OCI-LY1 (cell line): ENCODE measurements around the gene UBE2Q1.

Experiments used
- H2AFZ ChIP-seq: fragments of 200-600 bp; sonication (generic), shearing (Covaris generic); 2 replicates; pipeline ENCODE4 v1.6.0; 2014; ENCODE audit warnings: antibody characterized with exemption, mild to moderate bottlenecking, low read length
- H3F3A ChIP-seq: fragments of 200-600 bp; sonication (generic), shearing (Covaris generic); 2 replicates; pipeline ENCODE4 v1.6.0; 2014; ENCODE audit warnings: mild to moderate bottlenecking, antibody characterized with exemption, low read length, moderate library complexity; ENCODE audit not compliant: insufficient read depth
- H3K27ac ChIP-seq: fragments of 200-600 bp; sonication (generic); 2 replicates; pipeline ENCODE4 v1.5.1; 2014; ENCODE audit warnings: low read length, mixed run types, mild to moderate bottlenecking, low read depth; ENCODE audit not compliant: poor library complexity, severe bottlenecking
- H3K27me3 ChIP-seq: fragments of 200-600 bp; sonication (generic); 2 replicates; pipeline ENCODE4 v1.6.0; 2014; ENCODE audit warnings: antibody characterized with exemption, mild to moderate bottlenecking, low read length, moderate library complexity; ENCODE audit not compliant: insufficient read depth
- H3K36me3 ChIP-seq: fragments of 200-600 bp; sonication (generic); 2 replicates; pipeline ENCODE4 v1.6.1; 2014; ENCODE audit warnings: mild to moderate bottlenecking, antibody characterized with exemption, low read length, moderate library complexity, mixed read lengths; ENCODE audit not compliant: insufficient read depth
- H3K4me1 ChIP-seq: fragments of 200-600 bp; sonication (generic); 2 replicates; pipeline ENCODE4 v1.5.1; 2014; ENCODE audit warnings: mild to moderate bottlenecking, low read length, moderate library complexity; ENCODE audit not compliant: insufficient read depth, severe bottlenecking
- H3K4me2 ChIP-seq: fragments of 200-600 bp; sonication (generic), shearing (Covaris generic); 2 replicates; pipeline ENCODE4 v1.6.1; 2014; ENCODE audit warnings: low read length
- H3K4me3 ChIP-seq: fragments of 200-600 bp; sonication (generic); 2 replicates; pipeline ENCODE4 v1.5.1; 2014; ENCODE audit warnings: low read length, low read depth, mild to moderate bottlenecking, mixed read lengths; ENCODE audit not compliant: poor library complexity, severe bottlenecking
- H3K79me2 ChIP-seq: fragments of 200-600 bp; shearing (Covaris generic); 2 replicates; pipeline ENCODE4 v1.6.1; 2016; ENCODE audit warnings: mixed run types, low read length, mixed read lengths; ENCODE audit not compliant: insufficient read depth
- H3K9ac ChIP-seq: fragments of 200-600 bp; sonication (generic), shearing (Covaris generic); 2 replicates; pipeline ENCODE4 v1.6.1; 2014; ENCODE audit warnings: mild to moderate bottlenecking, low read length, mixed read lengths
- H3K9me2 ChIP-seq: fragments of 200-600 bp; sonication (generic), shearing (Covaris generic); 2 replicates; pipeline ENCODE4 v1.6.1; 2014; ENCODE audit warnings: low read depth, mild to moderate bottlenecking, low read length, mixed read lengths
- H3K9me3 ChIP-seq: fragments of 200-600 bp; shearing (Covaris generic); 2 replicates; pipeline ENCODE4 v1.6.1; 2014; ENCODE audit warnings: low read length, mixed read lengths
- H4K20me1 ChIP-seq: fragments of 200-600 bp; sonication (generic), shearing (Covaris generic); 2 replicates; pipeline ENCODE4 v1.6.0; 2016; ENCODE audit warnings: mild to moderate bottlenecking, low read length; ENCODE audit not compliant: insufficient read depth
- EZH2 ChIP-seq: fragments of 200-600 bp; sonication (generic), shearing (Covaris generic); IDR thresholded peaks from 2 replicates; pipeline ENCODE4 v1.8.0; 2017; ENCODE audit warnings: borderline replicate concordance, mixed run types, mild to moderate bottlenecking, antibody characterized with exemption, low read length, moderate library complexity, mixed read lengths
- TF ChIP-seq, protein P1 (sequence below): fragments of 200-600 bp; sonication (generic), shearing (Covaris generic); IDR thresholded peaks from 2 replicates; pipeline ENCODE4 v1.5.1; 2017; ENCODE audit warnings: mild to moderate bottlenecking, antibody characterized with exemption, low read length, moderate library complexity, mixed read lengths

UBE2Q1 gene

DNA sequence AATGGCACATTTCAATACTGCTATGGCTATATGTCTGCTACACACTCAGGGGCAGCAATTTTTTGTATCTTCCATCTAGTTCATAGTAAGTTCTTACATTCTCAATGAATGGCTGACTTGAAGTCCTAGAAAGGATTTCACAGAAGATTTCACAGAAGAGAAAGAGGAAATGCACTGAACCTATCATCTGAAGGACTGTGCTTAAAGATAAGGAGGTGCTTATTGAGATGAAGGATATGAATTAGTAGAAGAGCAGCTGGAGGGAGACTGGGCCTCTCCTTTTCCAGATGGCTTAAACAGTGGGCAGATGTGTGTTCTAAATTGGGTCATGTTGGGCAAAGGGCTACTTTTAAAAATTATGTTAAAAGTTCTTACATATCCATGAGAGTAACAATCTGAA lies 34.9 kb upstream of the UBE2Q1 start:
- Histone ChIP-seq H3K9ac (no peak overlapping the region), H3K4me3 (no peak overlapping the region), H3K9me2 (no peaks in the 10 kb centered on the region), H3K79me2 (no peaks in the 10 kb centered on the region), H3K27me3 (no peaks in the 10 kb centered on the region), H4K20me1 (no peaks in the 10 kb centered on the region), H3F3A (no peaks in the 10 kb centered on the region), H3K4me2 (no peak overlapping the region), H3K27ac (no peak overlapping the region), H2AFZ (no peak overlapping the region), H3K4me1 (no peaks in the 10 kb centered on the region), H3K36me3 (peaks cover 98% of the 10 kb centered on the region), H3K9me3 (no peaks in the 10 kb centered on the region)
- TF ChIP-seq EZH2: no peak
- TF ChIP-seq, protein P1, sequence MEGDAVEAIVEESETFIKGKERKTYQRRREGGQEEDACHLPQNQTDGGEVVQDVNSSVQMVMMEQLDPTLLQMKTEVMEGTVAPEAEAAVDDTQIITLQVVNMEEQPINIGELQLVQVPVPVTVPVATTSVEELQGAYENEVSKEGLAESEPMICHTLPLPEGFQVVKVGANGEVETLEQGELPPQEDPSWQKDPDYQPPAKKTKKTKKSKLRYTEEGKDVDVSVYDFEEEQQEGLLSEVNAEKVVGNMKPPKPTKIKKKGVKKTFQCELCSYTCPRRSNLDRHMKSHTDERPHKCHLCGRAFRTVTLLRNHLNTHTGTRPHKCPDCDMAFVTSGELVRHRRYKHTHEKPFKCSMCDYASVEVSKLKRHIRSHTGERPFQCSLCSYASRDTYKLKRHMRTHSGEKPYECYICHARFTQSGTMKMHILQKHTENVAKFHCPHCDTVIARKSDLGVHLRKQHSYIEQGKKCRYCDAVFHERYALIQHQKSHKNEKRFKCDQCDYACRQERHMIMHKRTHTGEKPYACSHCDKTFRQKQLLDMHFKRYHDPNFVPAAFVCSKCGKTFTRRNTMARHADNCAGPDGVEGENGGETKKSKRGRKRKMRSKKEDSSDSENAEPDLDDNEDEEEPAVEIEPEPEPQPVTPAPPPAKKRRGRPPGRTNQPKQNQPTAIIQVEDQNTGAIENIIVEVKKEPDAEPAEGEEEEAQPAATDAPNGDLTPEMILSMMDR: no peak

GRCh38 chr1:154591206-154591605 lies 32.7 kb upstream of the UBE2Q1 start:
- Histone ChIP-seq H3K9ac (no peak overlapping the region), H3K9me3 (no peaks in the 10 kb centered on the region), H3K4me2 (no peak overlapping the region), H4K20me1 (no peaks in the 10 kb centered on the region), H3K27me3 (no peaks in the 10 kb centered on the region), H3K4me3 (no peak overlapping the region), H3K4me1 (no peaks in the 10 kb centered on the region), H3K36me3 (peaks cover 98% of the 10 kb centered on the region), H3K79me2 (no peaks in the 10 kb centered on the region), H3K27ac (no peak overlapping the region), H2AFZ (no peak overlapping the region), H3F3A (no peaks in the 10 kb centered on the region), H3K9me2 (no peaks in the 10 kb centered on the region)
- TF ChIP-seq, protein P1: no peak
- TF ChIP-seq EZH2: no peak

DNA sequence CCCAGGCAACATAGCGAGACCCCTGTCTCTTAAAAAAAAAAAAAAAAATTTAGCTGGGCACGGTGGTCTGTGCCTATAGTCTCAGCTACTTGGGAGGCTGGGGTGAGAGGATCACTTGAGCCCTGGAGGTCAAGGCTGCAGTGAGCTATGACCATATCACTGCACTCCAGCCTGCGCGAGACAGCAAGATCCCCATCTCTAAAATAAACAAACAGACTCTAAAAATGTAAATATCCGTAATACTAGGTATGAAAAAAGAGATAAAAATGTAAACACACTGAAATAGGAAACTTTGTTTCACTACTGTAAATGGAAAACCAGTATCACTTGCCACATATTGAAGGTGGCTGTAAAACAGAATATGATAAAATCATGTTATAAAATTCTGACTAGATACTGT lies 32.3 kb upstream of the UBE2Q1 start:
- Histone ChIP-seq H3K4me3 (no peak overlapping the region), H3K4me2 (no peak overlapping the region), H3K27me3 (no peaks in the 10 kb centered on the region), H4K20me1 (no peaks in the 10 kb centered on the region), H3K79me2 (no peaks in the 10 kb centered on the region), H3K9me2 (no peaks in the 10 kb centered on the region), H3K9ac (no peak overlapping the region), H3K27ac (no peak overlapping the region), H2AFZ (no peak overlapping the region), H3F3A (no peaks in the 10 kb centered on the region), H3K36me3 (peaks cover 98% of the 10 kb centered on the region), H3K9me3 (no peaks in the 10 kb centered on the region), H3K4me1 (no peaks in the 10 kb centered on the region)
- no peak for TF ChIP-seq EZH2
- TF ChIP-seq, protein P1: no peak
